HG03342 (cell line): ENCODE results near the gene MAD1L1.
A peak's percentile ranks its signal among the peaks of the same experiment; 100 is the strongest.
"Not testable (repeated sequence)": the region's sequence is repeated elsewhere in the genome, so short reads cannot be mapped to it uniquely, and the experiment has no call there.

Source experiments
- ATAC-seq: cut with Tn5 transposase; IDR thresholded peaks from one replicate; pipeline ENCODE4 v1.9.1; 2021; ENCODE audit warnings: mild to moderate bottlenecking, moderate library complexity; ENCODE audit not compliant: unreplicated experiment

Gene MAD1L1

GRCh38 chr7:2232766-2233520, at the start of gene MAD1L1:
TSS of gene MAD1L1 (minus strand) at chr7:2232945. CDS start at chr7:2230133, 2,812 bp downstream.
- peak; percentile 74 for ATAC-seq

GRCh38 chr7:2282185-2282751, 49.5 kb upstream of the MAD1L1 start:
- no peak for ATAC-seq

- ATAC-seq = no peak
These were observed 48.8 kb upstream of the MAD1L1 start for GRCh38 chr7:2281541-2281940.

GRCh38 chr7:2280424-2280823, 47.7 kb upstream of the MAD1L1 start:
- ATAC-seq = no peak

- no peak for ATAC-seq
These were observed 47.2 kb upstream of the MAD1L1 start for GRCh38 chr7:2279896-2280295.

- no peak for ATAC-seq
These were observed 45.3 kb upstream of the MAD1L1 start for GRCh38 chr7:2278026-2278425.

- no peak for ATAC-seq
These were observed 43.4 kb upstream of the MAD1L1 start for GRCh38 chr7:2276107-2276506.

GRCh38 chr7:2275101-2275500, 42.4 kb upstream of the MAD1L1 start:
- ATAC-seq = no peak

- ATAC-seq = no peak
These were observed 41.9 kb upstream of the MAD1L1 start for GRCh38 chr7:2274666-2275065.

- no peak for ATAC-seq
These were observed 41.1 kb upstream of the MAD1L1 start for GRCh38 chr7:2273866-2274265.

- no peak for ATAC-seq
These were observed 39.3 kb upstream of the MAD1L1 start for GRCh38 chr7:2272031-2272430.

- no peak for ATAC-seq
These were observed 38.7 kb upstream of the MAD1L1 start for GRCh38 chr7:2271273-2272026.

GRCh38 chr7:2270495-2270894, 37.8 kb upstream of the MAD1L1 start:
- no peak for ATAC-seq

- ATAC-seq = no peak
These were observed 37.3 kb upstream of the MAD1L1 start for GRCh38 chr7:2269991-2270460.

GRCh38 chr7:2269089-2269990, 36.6 kb upstream of the MAD1L1 start:
- ATAC-seq = not testable (repeated sequence)

- ATAC-seq = no peak
These were observed 34.2 kb upstream of the MAD1L1 start for GRCh38 chr7:2266911-2267310.

GRCh38 chr7:2264158-2264557, 31.4 kb upstream of the MAD1L1 start:
- ATAC-seq = no peak

GRCh38 chr7:2263176-2263575, 30.4 kb upstream of the MAD1L1 start:
- no peak for ATAC-seq

- no peak for ATAC-seq
These were observed 28.9 kb upstream of the MAD1L1 start for GRCh38 chr7:2261611-2262010.

GRCh38 chr7:2260820-2261219, 28.1 kb upstream of the MAD1L1 start:
- no peak for ATAC-seq

GRCh38 chr7:2259480-2259879, 26.7 kb upstream of the MAD1L1 start:
- no peak for ATAC-seq
